Kidney (tissue), 14 donors: ENCODE results near the gene CTTNBP2. TPM values are rescaled to one million over a fixed set of nuclear protein-coding genes. Genes with fewer than 3 reads are reported as not detected.
A peak's percentile ranks its signal among the peaks of the same experiment; 100 is the strongest.

Source experiments
- DNase-seq, 5 donors: peaks; one replicate each; pipeline ENCODE4 v3.0.0-alpha.2; 2013 to 2020
- FAIRE-seq: peaks from 2 replicates; lab custom pipeline; 2012; peaks lifted over from hg19 to GRCh38; lab: Jason Lieb, UNC
- H3K27ac ChIP-seq, 2 donors: one replicate each; pipeline ENCODE4 v1.7.0; 2013; ENCODE audit warnings: low read depth in 2 of 2, low read length in 2 of 2, inconsistent platforms in 1 of 2
- H3K27me3 ChIP-seq: one replicate; pipeline ENCODE4 v1.7.1; 2013; ENCODE audit warnings: low read length, inconsistent platforms; ENCODE audit not compliant: control insufficient read depth, insufficient read depth
- H3K36me3 ChIP-seq, 3 donors: one replicate each; pipeline versions ENCODE4 v1.7.0 to v1.7.1; 2013; ENCODE audit warnings: low read length in 3 of 3, control low read depth in 1 of 3, inconsistent platforms in 1 of 3; ENCODE audit not compliant: insufficient read depth in 3 of 3, control insufficient read depth in 2 of 3
- H3K4me1 ChIP-seq, 3 donors: one replicate each; pipeline versions ENCODE4 v1.7.0 to v1.7.1; 2013; ENCODE audit warnings: low read length in 3 of 3, inconsistent platforms in 1 of 3, low read depth in 1 of 3; ENCODE audit not compliant: control insufficient read depth in 2 of 3, insufficient read depth in 2 of 3
- H3K4me3 ChIP-seq, 3 donors: one replicate each; pipeline versions ENCODE4 v1.7.0 to v1.8.1; 2013; ENCODE audit warnings: low read length in 3 of 3, control low read depth in 1 of 3, inconsistent platforms in 1 of 3
- H3K9ac ChIP-seq, 3 donors: one replicate each; pipeline versions ENCODE4 v1.7.0 to v1.7.1; 2013; ENCODE audit warnings: low read length in 3 of 3, control low read depth in 1 of 3, inconsistent platforms in 1 of 3
- H3K9me3 ChIP-seq, 3 donors: one replicate each; pipeline versions ENCODE4 v1.7.0 to v1.7.1; 2013; ENCODE audit warnings: low read length in 3 of 3, control low read depth in 1 of 3, inconsistent platforms in 1 of 3; ENCODE audit not compliant: control insufficient read depth in 2 of 3, insufficient read depth in 1 of 3
- CTCF ChIP-seq: IDR thresholded peaks from 3 replicates; pipeline ENCODE4 v1.5.1; 2012; ENCODE audit warnings: mild to moderate bottlenecking, moderate library complexity, borderline replicate concordance; ENCODE audit not compliant: insufficient read depth; ENCODE audit errors: extremely low read depth
- intact Hi-C: fragments of 100-400 bp; cut with DNase I; formaldehyde crosslinking; loops from one replicate; pipeline ENCODE4 v1.11.1; 2022
- polyA plus RNA-seq: library from polyadenylated mRNA; stranded (reverse); fragments of 350-450 nt; fragmentation: Illumina TruSeq; extraction: RNeasy Lipid Tissue Mini Kit (QIAGEN cat#74804); gene quantifications from one replicate; pipeline ENCODE4 v1.2.3, GENCODE V29; 2014; ENCODE audit warnings: low read depth, low replicate concordance; ENCODE audit not compliant: insufficient read depth
- total RNA-seq: library from RNA; stranded (reverse); fragmentation: NEBNext Ultra II Directional; extraction: Animal tissue kit (Norgen Biotek cat#: 25700); gene quantifications from one replicate; pipeline ENCODE4 v1.2.1, GENCODE V29; 2021
- donor health status: control.
- donor health status: control.
- donor health status: control.
- donor health status: control.
- donor health status: control.
- donor health status: DM: yes; HTN: yes; CAD: no.
- donor health status: Normal renal cell carcinoma (clear cell type).

Gene CTTNBP2
- total and polyA plus RNA-seq, 2 donors from 2014 or later = 3.8 to 41.1 TPM

DNA sequence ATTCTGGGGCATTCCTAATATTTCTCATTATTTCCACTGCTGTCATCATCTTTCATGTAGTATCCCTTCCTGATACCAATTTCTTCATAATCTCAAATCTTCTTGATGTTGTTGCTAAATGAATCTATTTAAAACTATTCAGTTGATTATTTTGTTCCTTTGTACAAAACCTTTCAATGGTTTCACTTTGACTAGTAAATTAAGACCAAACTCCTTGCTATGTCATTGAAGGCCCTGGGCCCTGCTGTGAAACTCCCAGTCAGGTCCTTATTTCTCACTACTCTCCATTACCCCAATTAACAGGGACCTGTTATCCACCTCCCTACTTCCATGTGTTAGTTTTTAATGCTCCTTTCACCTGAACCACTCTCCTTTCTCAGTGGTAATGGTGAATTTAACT is 97.0 kb downstream of the CTTNBP2 start:
- H3K4me1 ChIP-seq = peaks cover 6 to 20% (median 11%) of the 10 kb centered on the region in 3 donors
- H3K9me3 ChIP-seq = no peaks in the 10 kb centered on the region
- no peaks in the 10 kb centered on the region for H3K27me3 ChIP-seq
- H3K9ac ChIP-seq = no peak overlapping the region
- DNase-seq = no peak
- H3K4me3 ChIP-seq = no peak overlapping the region
- intact Hi-C loops = no loop called here
- no peak overlapping the region for H3K27ac ChIP-seq
- FAIRE-seq = no peak
- no peaks in the 10 kb centered on the region for H3K36me3 ChIP-seq
- TF ChIP-seq CTCF = no peak

- no peaks in the 10 kb centered on the region for H3K27me3 ChIP-seq
- intact Hi-C loops = no loop called here
- H3K4me1 ChIP-seq = peaks cover 6 to 25% (median 15%) of the 10 kb centered on the region in 3 donors
- H3K4me3 ChIP-seq = no peak overlapping the region
- DNase-seq (no peak), FAIRE-seq (no peak)
- no peaks in the 10 kb centered on the region for H3K36me3 ChIP-seq
- H3K27ac ChIP-seq = no peak overlapping the region
- no peak overlapping the region for H3K9ac ChIP-seq
- TF ChIP-seq CTCF = no peak
- no peaks in the 10 kb centered on the region for H3K9me3 ChIP-seq
These were observed 97.4 kb downstream of the CTTNBP2 start for GRCh38 chr7:117775801-117776200.

DNA sequence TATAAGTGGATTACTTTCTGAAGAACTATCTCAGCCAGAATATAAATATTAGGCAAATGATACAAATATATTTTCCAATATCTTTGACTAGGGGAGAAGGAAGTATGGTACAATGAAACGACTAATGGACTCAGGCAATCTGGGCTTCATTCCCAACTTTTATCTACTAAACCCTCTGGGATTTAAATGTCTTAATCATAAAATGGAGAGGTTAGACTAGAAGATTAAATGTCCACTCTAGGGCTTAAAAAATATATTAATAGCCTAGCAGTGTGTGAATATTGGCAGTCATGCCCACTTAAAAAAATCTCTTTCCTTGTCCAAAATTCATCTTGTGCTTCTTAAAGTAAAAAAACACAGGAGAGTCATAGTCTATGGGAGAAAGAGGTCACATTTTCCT is 98.3 kb downstream of the CTTNBP2 start:
- intact Hi-C loops = no loop called here
- Histone ChIP-seq H3K4me1 (peaks cover 6 to 31% (median 15%) of the 10 kb centered on the region in 3 donors), H3K27ac (peak overlapping the region in 1 of 2 donors; percentile 67), H3K9ac (no peak overlapping the region), H3K36me3 (no peaks in the 10 kb centered on the region), H3K4me3 (peak overlapping the region in 1 of 3 donors; percentile 7), H3K9me3 (no peaks in the 10 kb centered on the region), H3K27me3 (no peaks in the 10 kb centered on the region)
- no peak for TF ChIP-seq CTCF
- DNase-seq (no peak), FAIRE-seq (no peak)

- Histone ChIP-seq H3K9me3 (no peaks in the 10 kb centered on the region), H3K4me3 (peak overlapping the region in 1 of 3 donors; percentile 22), H3K9ac (no peak overlapping the region), H3K27me3 (no peaks in the 10 kb centered on the region), H3K36me3 (no peaks in the 10 kb centered on the region), H3K4me1 (peaks cover 6 to 31% (median 15%) of the 10 kb centered on the region in 3 donors), H3K27ac (peak overlapping the region; percentile 66 to 74)
- FAIRE-seq = no peak
- no peak for TF ChIP-seq CTCF
- intact Hi-C loops = no loop called here
- peak in 2 of 5 donors; percentile 64 to 65 for DNase-seq
These were observed 100.8 kb downstream of the CTTNBP2 start for GRCh38 chr7:117772421-117772820.
